ENCODE measurements around the gene MED28. TPM values are rescaled to one million over a fixed set of nuclear protein-coding genes. Genes with fewer than 3 reads are reported as not detected.

MED28 gene
- total RNA-seq, 1 donor: 11.4 TPM

- no peak for TF ChIP-seq CTCF (IDR thresholded peaks at IDR 0.05; ENCODE audit: insufficient read depth, low read length)
- no peak overlapping the region for H3K4me3 ChIP-seq (ENCODE audit: low read depth, low read length)
- DNase-seq (ENCODE audit: low read depth): no peak
Measured at GRCh38 chr4:17587094-17587822, 27.2 kb upstream of the MED28 start.

- H3K4me3 ChIP-seq (ENCODE audit: low read depth, low read length): no peak overlapping the region
- no peak for TF ChIP-seq CTCF (IDR thresholded peaks at IDR 0.05; ENCODE audit: insufficient read depth, low read length)
Measured at GRCh38 chr4:17589355-17589754, 25.1 kb upstream of the MED28 start.

GRCh38 chr4:17595471-17596005 lies 18.9 kb upstream of the MED28 start:
- H3K4me3 ChIP-seq (ENCODE audit: low read depth, low read length): no peak overlapping the region
- DNase-seq (ENCODE audit: low read depth): no peak
- no peak for TF ChIP-seq CTCF (IDR thresholded peaks at IDR 0.05; ENCODE audit: insufficient read depth, low read length)

More at GRCh38 chr4:17589355-17589754, 25.1 kb upstream of the MED28 start:
- no peak for DNase-seq (ENCODE audit: low read depth)

GRCh38 chr4:17597517-17597916 lies 16.9 kb upstream of the MED28 start:
- no peak overlapping the region for H3K4me3 ChIP-seq (ENCODE audit: low read depth, low read length)
- no peak for DNase-seq (ENCODE audit: low read depth)
- TF ChIP-seq CTCF (IDR thresholded peaks at IDR 0.05; ENCODE audit: insufficient read depth, low read length): peak; percentile 13

- H3K4me3 ChIP-seq (ENCODE audit: low read depth, low read length): no peak overlapping the region
- no peak for DNase-seq (ENCODE audit: low read depth)
- TF ChIP-seq CTCF (IDR thresholded peaks at IDR 0.05; ENCODE audit: insufficient read depth, low read length): no peak
Measured at GRCh38 chr4:17599826-17600225, 14.6 kb upstream of the MED28 start.

- H3K4me3 ChIP-seq (ENCODE audit: low read depth, low read length): no peak overlapping the region
- no peak for DNase-seq (ENCODE audit: low read depth)
- TF ChIP-seq CTCF (IDR thresholded peaks at IDR 0.05; ENCODE audit: insufficient read depth, low read length): no peak
Measured at GRCh38 chr4:17605236-17605635, 9.2 kb upstream of the MED28 start.

Data from fibroblast of the aortic adventitia (primary cell).